HG03097 (cell line): ENCODE data around the gene ADAT1.
"Not testable (repeated sequence)": the region's sequence is repeated elsewhere in the genome, so short reads cannot be mapped to it uniquely, and the experiment has no call there.

Experiments used
- ATAC-seq: cut with Tn5 transposase; IDR thresholded peaks from one replicate; pipeline ENCODE4 v1.9.1; 2021; ENCODE audit not compliant: unreplicated experiment, low FRiP score

ADAT1 gene

GRCh38 chr16:75620326-75621169 is 2.5 kb downstream of the ADAT1 start:
- no peak for ATAC-seq

- no peak for ATAC-seq
Observed at GRCh38 chr16:75618780-75619179, 4.3 kb downstream of the ADAT1 start.

GRCh38 chr16:75617121-75617520 is 6.0 kb downstream of the ADAT1 start:
- no peak for ATAC-seq

GRCh38 chr16:75616521-75617010 is 6.5 kb downstream of the ADAT1 start:
- no peak for ATAC-seq

GRCh38 chr16:75615619-75616018 is 7.5 kb downstream of the ADAT1 start:
- no peak for ATAC-seq

- ATAC-seq = no peak
Observed at GRCh38 chr16:75614066-75614897, 8.8 kb downstream of the ADAT1 start.

- no peak for ATAC-seq
Observed at GRCh38 chr16:75606507-75606906, 16.6 kb downstream of the ADAT1 start.

- no peak for ATAC-seq
Observed at GRCh38 chr16:75603241-75603640, 19.8 kb downstream of the ADAT1 start.

- no peak for ATAC-seq
Observed at GRCh38 chr16:75599452-75600277, 23.4 kb downstream of the ADAT1 start.

GRCh38 chr16:75593825-75594820 is 29.0 kb downstream of the ADAT1 start:
- no peak for ATAC-seq

- no peak for ATAC-seq
Observed at GRCh38 chr16:75593308-75593707, 29.8 kb downstream of the ADAT1 start.

- ATAC-seq = not testable (repeated sequence)
Observed at GRCh38 chr16:75591927-75592326, 31.2 kb downstream of the ADAT1 start.

- ATAC-seq = no peak
Observed at GRCh38 chr16:75590920-75591843, 31.9 kb downstream of the ADAT1 start.

- ATAC-seq = no peak
Observed at GRCh38 chr16:75589306-75589705, 33.8 kb downstream of the ADAT1 start.

- ATAC-seq = no peak
Observed at GRCh38 chr16:75588716-75589115, 34.4 kb downstream of the ADAT1 start.

- ATAC-seq = no peak
Observed at GRCh38 chr16:75584108-75584507, 39.0 kb downstream of the ADAT1 start.

- no peak for ATAC-seq
Observed at GRCh38 chr16:75579281-75579834, 43.7 kb downstream of the ADAT1 start.

GRCh38 chr16:75578725-75579124 is 44.4 kb downstream of the ADAT1 start:
- ATAC-seq = no peak
